ENCODE measurements around the gene KLC4.

The KLC4 gene

DNA sequence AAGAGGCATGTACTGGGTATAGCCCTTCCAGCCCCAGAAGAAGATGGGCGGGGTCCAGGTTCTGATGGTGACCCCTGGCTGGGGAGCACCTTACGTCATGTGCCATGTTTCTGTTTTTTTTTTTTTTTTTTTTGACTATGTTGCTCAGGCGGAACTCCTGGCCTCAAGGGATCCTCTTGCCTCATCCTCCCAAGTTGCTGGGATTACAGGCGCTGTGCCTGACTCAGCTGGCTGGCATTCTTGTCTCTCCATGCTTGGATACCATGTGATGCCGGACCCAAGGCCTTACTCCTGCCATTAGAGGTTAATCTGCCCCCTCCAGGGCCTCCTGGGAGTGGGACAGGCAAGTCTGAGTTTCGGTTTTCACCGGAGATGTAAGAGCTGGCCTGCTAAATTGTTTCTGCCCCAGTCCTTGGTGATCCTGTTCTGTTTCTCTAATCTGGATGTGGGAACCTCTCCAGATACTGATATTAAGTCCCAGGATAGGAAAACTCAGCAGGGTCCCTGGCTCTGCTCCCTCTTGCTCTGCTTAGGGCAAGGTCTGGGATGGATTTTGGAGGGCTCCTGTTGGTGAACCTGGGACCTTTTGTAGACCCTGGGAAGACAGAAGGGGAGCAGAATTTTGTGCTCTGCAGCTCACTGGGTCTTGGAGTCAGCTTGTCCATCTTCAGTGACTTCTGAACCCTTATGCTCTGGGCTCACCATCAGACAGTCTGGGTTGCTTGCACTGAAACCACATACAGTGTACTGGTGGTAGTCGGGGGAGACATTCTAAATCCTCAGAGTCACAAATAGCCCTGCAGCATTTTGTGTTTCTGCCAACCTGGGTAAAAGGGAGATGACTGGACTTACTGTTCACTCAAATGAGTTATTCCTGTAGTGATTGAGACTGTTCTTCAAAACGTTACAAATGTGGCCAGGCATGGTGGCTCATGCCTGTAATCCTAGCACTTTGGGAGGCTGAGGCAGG lies 61.8 kb downstream of the KLC4 start:
- no peak overlapping the region for H2AFZ ChIP-seq (ENCODE audit: low read depth, low read length)
- peaks cover 71% of the 10 kb centered on the region for H3K79me2 ChIP-seq (ENCODE audit: insufficient read depth, low read length)
- no peak for DNase-seq
- TF ChIP-seq, protein P1, sequence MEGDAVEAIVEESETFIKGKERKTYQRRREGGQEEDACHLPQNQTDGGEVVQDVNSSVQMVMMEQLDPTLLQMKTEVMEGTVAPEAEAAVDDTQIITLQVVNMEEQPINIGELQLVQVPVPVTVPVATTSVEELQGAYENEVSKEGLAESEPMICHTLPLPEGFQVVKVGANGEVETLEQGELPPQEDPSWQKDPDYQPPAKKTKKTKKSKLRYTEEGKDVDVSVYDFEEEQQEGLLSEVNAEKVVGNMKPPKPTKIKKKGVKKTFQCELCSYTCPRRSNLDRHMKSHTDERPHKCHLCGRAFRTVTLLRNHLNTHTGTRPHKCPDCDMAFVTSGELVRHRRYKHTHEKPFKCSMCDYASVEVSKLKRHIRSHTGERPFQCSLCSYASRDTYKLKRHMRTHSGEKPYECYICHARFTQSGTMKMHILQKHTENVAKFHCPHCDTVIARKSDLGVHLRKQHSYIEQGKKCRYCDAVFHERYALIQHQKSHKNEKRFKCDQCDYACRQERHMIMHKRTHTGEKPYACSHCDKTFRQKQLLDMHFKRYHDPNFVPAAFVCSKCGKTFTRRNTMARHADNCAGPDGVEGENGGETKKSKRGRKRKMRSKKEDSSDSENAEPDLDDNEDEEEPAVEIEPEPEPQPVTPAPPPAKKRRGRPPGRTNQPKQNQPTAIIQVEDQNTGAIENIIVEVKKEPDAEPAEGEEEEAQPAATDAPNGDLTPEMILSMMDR (IDR thresholded peaks at IDR 0.05; ENCODE audit: borderline replicate concordance, extremely low read depth, low read length, poor library complexity, severe bottlenecking) = no peak
- TF ChIP-seq EZH2 (IDR thresholded peaks at IDR 0.05; ENCODE audit: borderline replicate concordance, low read depth, low read length, severe bottlenecking) = no peak
- no peaks in the 10 kb centered on the region for H3K9me3 ChIP-seq (ENCODE audit: insufficient read depth, low read length, severe bottlenecking)
- no peak overlapping the region for H3K27ac ChIP-seq (ENCODE audit: low read length)
- no peaks in the 10 kb centered on the region for H3K4me1 ChIP-seq (ENCODE audit: insufficient read depth, low read length)
- H4K20me1 ChIP-seq (ENCODE audit: insufficient read depth, low read length) = peaks cover 52% of the 10 kb centered on the region
- no peaks in the 10 kb centered on the region for H3K27me3 ChIP-seq (ENCODE audit: insufficient read depth, low read length, poor library complexity)
- H3K36me3 ChIP-seq (ENCODE audit: insufficient read depth, low read length) = no peaks in the 10 kb centered on the region
- H3K4me3 ChIP-seq (ENCODE audit: low read depth in 1 of 2, low read length in 2 of 2) = no peak overlapping the region
- H3K9ac ChIP-seq (ENCODE audit: low read depth, low read length) = no peak overlapping the region
- no peak for ATAC-seq (ENCODE audit: insufficient read depth, low read depth)
- no peak overlapping the region for H3K4me2 ChIP-seq (ENCODE audit: insufficient read depth, low read length)

DNA sequence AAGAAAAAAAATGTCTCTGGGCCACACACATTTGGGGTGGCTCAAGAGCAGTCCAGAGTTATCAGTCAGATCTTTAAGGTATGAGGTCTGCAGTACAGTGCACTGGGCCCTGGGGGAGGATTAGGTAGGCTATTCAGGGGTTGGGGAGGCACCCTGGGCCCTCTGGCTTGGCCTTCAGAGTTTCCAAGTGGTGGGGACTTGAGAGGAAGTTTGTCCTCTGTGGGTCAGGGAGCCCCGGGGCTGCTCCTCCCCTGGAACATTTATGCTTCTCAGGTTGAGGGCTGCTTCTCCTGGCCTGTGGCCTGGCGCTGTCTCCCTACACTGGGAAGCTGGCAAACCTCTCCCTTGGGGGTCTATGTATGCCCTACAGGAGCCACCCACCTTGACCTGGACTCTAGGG lies 62.7 kb downstream of the KLC4 start:
- DNase-seq = no peak
- Histone ChIP-seq H3K4me1 (ENCODE audit: insufficient read depth, low read length) (no peaks in the 10 kb centered on the region), H3K36me3 (ENCODE audit: insufficient read depth, low read length) (no peaks in the 10 kb centered on the region), H3K27ac (ENCODE audit: low read length) (no peak overlapping the region), H3K4me2 (ENCODE audit: insufficient read depth, low read length) (no peak overlapping the region), H4K20me1 (ENCODE audit: insufficient read depth, low read length) (peaks cover 60% of the 10 kb centered on the region), H3K4me3 (ENCODE audit: low read depth in 1 of 2, low read length in 2 of 2) (no peak overlapping the region), H3K9me3 (ENCODE audit: insufficient read depth, low read length, severe bottlenecking) (no peaks in the 10 kb centered on the region), H3K79me2 (ENCODE audit: insufficient read depth, low read length) (peaks cover 68% of the 10 kb centered on the region), H3K27me3 (ENCODE audit: insufficient read depth, low read length, poor library complexity) (no peaks in the 10 kb centered on the region), H2AFZ (ENCODE audit: low read depth, low read length) (no peak overlapping the region), H3K9ac (ENCODE audit: low read depth, low read length) (no peak overlapping the region)
- no peak for ATAC-seq (ENCODE audit: insufficient read depth, low read depth)
- no peak for TF ChIP-seq EZH2 (IDR thresholded peaks at IDR 0.05; ENCODE audit: borderline replicate concordance, low read depth, low read length, severe bottlenecking)
- TF ChIP-seq, protein P1 (IDR thresholded peaks at IDR 0.05; ENCODE audit: borderline replicate concordance, extremely low read depth, low read length, poor library complexity, severe bottlenecking) = no peak

DNA sequence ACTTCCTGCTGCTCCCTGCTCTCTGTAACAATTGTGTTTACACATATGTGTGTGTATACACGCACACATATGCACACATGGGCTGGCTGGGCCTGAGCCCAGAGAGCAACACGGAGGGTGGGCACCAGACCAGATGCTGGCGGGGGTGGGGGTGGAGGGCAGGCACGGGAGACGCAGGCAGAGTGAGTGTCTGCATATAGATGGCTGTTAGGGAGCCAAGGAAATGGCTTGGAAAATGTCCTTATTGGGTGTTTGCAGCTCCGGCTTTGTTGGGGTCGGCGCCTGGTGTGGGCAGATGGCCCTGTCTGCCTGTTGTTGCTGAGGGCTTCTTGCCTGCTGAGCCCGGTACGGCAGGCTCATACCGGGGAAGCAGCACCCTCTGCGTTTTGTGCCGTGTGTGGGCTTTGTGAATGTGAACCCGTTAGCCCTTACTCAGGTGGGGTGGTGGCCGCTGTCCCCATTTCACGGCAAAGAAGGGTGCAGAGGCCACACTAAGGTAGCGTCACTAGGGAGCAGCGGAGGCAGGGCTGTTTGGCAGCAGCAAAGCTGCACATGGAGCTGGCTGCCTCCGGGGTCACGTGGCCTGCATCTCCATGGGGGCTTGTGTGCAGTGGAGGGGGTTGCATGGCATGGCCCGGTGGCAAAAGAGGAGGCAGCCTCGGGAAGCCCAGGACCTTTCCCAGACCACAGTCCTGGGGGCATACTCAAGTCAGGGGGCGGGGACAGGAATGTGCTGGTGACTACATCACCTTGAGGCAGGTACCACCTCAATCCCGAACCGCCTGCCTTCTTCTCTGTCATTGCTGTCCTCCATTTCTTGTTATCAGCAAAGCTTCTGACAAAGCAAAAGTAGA lies 64.3 kb downstream of the KLC4 start:
- no peaks in the 10 kb centered on the region for H3K9me3 ChIP-seq (ENCODE audit: insufficient read depth, low read length, severe bottlenecking)
- TF ChIP-seq, protein P1 (IDR thresholded peaks at IDR 0.05; ENCODE audit: borderline replicate concordance, extremely low read depth, low read length, poor library complexity, severe bottlenecking) = no peak
- no peak for TF ChIP-seq EZH2 (IDR thresholded peaks at IDR 0.05; ENCODE audit: borderline replicate concordance, low read depth, low read length, severe bottlenecking)
- H4K20me1 ChIP-seq (ENCODE audit: insufficient read depth, low read length) = peaks cover 61% of the 10 kb centered on the region
- H3K4me3 ChIP-seq (ENCODE audit: low read depth in 1 of 2, low read length in 2 of 2) = no peak overlapping the region
- DNase-seq (no peak), ATAC-seq (ENCODE audit: insufficient read depth, low read depth) (no peak)
- H3K27me3 ChIP-seq (ENCODE audit: insufficient read depth, low read length, poor library complexity) = no peaks in the 10 kb centered on the region
- H3K79me2 ChIP-seq (ENCODE audit: insufficient read depth, low read length) = peaks cover 65% of the 10 kb centered on the region
- no peak overlapping the region for H2AFZ ChIP-seq (ENCODE audit: low read depth, low read length)
- no peak overlapping the region for H3K27ac ChIP-seq (ENCODE audit: low read length)
- H3K36me3 ChIP-seq (ENCODE audit: insufficient read depth, low read length) = no peaks in the 10 kb centered on the region
- no peak overlapping the region for H3K4me2 ChIP-seq (ENCODE audit: insufficient read depth, low read length)
- no peaks in the 10 kb centered on the region for H3K4me1 ChIP-seq (ENCODE audit: insufficient read depth, low read length)
- no peak overlapping the region for H3K9ac ChIP-seq (ENCODE audit: low read depth, low read length)
